Measurements from ENCODE around the gene OOSP4B. TPM values are rescaled to one million over a fixed set of nuclear protein-coding genes. Genes with fewer than 3 reads are reported as not detected.
"Not testable (repeated sequence)": the region's sequence is repeated elsewhere in the genome, so short reads cannot be mapped to it uniquely, and the experiment has no call there.

The OOSP4B gene
- total RNA-seq, 1 donor from 2014 or later = not detected

- Mint-ChIP-seq H3K27ac (ENCODE audit: unreplicated experiment) (no peak overlapping the region), H3K36me3 (ENCODE audit: low read depth, unreplicated experiment) (no peaks in the 10 kb centered on the region), H3K9me3 (ENCODE audit: unreplicated experiment) (no peaks in the 10 kb centered on the region), H3K4me1 (ENCODE audit: unreplicated experiment) (no peaks in the 10 kb centered on the region), H3K27me3 (ENCODE audit: unreplicated experiment) (no peaks in the 10 kb centered on the region), H3K4me3 (ENCODE audit: unreplicated experiment) (no peak overlapping the region)
- TF ChIP-seq CTCF (IDR thresholded peaks at IDR 0.05; ENCODE audit: unreplicated experiment) = no peak
- no peak for DNase-seq (ENCODE audit: low spot score)
Measured at GRCh38 chr11:60029015-60029632, 12.1 kb downstream of the OOSP4B start.

GRCh38 chr11:60040109-60040508, 23.1 kb downstream of the OOSP4B start, which contains the start of gene OOSP2:
TSS of gene OOSP2 (plus strand) at chr11:60040409. CDS start at chr11:60040460, 51 bp downstream.
- H3K27me3 Mint-ChIP-seq (ENCODE audit: unreplicated experiment) = no peaks in the 10 kb centered on the region
- no peaks in the 10 kb centered on the region for H3K4me1 Mint-ChIP-seq (ENCODE audit: unreplicated experiment)
- H3K9me3 Mint-ChIP-seq (ENCODE audit: unreplicated experiment) = no peaks in the 10 kb centered on the region
- no peak within 1 kb of the TSS for H3K27ac Mint-ChIP-seq (ENCODE audit: unreplicated experiment)
- no peak for DNase-seq (ENCODE audit: low spot score)
- H3K4me3 Mint-ChIP-seq (ENCODE audit: unreplicated experiment) = no peak within 1 kb of the TSS
- TF ChIP-seq CTCF (IDR thresholded peaks at IDR 0.05; ENCODE audit: unreplicated experiment) = no peak
- no peaks in the 10 kb centered on the region for H3K36me3 Mint-ChIP-seq (ENCODE audit: low read depth, unreplicated experiment)

GRCh38 chr11:60050422-60050821, 33.4 kb downstream of the OOSP4B start:
- H3K27me3 Mint-ChIP-seq (ENCODE audit: unreplicated experiment); H3K4me1 Mint-ChIP-seq (ENCODE audit: unreplicated experiment); H3K27ac Mint-ChIP-seq (ENCODE audit: unreplicated experiment); H3K4me3 Mint-ChIP-seq (ENCODE audit: unreplicated experiment); DNase-seq (ENCODE audit: low spot score); H3K9me3 Mint-ChIP-seq (ENCODE audit: unreplicated experiment); H3K36me3 Mint-ChIP-seq (ENCODE audit: low read depth, unreplicated experiment): not testable (repeated sequence)

GRCh38 chr11:60050839-60051238, 33.9 kb downstream of the OOSP4B start:
- H3K9me3 Mint-ChIP-seq (ENCODE audit: unreplicated experiment); H3K4me1 Mint-ChIP-seq (ENCODE audit: unreplicated experiment); DNase-seq (ENCODE audit: low spot score); H3K27me3 Mint-ChIP-seq (ENCODE audit: unreplicated experiment); H3K36me3 Mint-ChIP-seq (ENCODE audit: low read depth, unreplicated experiment); H3K4me3 Mint-ChIP-seq (ENCODE audit: unreplicated experiment); H3K27ac Mint-ChIP-seq (ENCODE audit: unreplicated experiment): not testable (repeated sequence)

GRCh38 chr11:60056349-60056969, 39.5 kb downstream of the OOSP4B start, which contains the start of gene MS4A3:
TSS of gene MS4A3 (plus strand) at chr11:60056665. CDS start at chr11:60061161, 4,496 bp downstream.
- no peak for DNase-seq (ENCODE audit: low spot score)

More at GRCh38 chr11:60056349-60056969, 39.5 kb downstream of the OOSP4B start, which contains the start of gene MS4A3:
- peaks cover 19% of the 10 kb centered on the region for H3K4me1 Mint-ChIP-seq (ENCODE audit: unreplicated experiment)
- H3K4me3 Mint-ChIP-seq (ENCODE audit: unreplicated experiment) = no peak within 1 kb of the TSS
- H3K9me3 Mint-ChIP-seq (ENCODE audit: unreplicated experiment) = no peaks in the 10 kb centered on the region
- peak within 1 kb of the TSS; percentile 61 for H3K27ac Mint-ChIP-seq (ENCODE audit: unreplicated experiment)
- no peaks in the 10 kb centered on the region for H3K27me3 Mint-ChIP-seq (ENCODE audit: unreplicated experiment)
- TF ChIP-seq CTCF (IDR thresholded peaks at IDR 0.05; ENCODE audit: unreplicated experiment) = no peak
- no peaks in the 10 kb centered on the region for H3K36me3 Mint-ChIP-seq (ENCODE audit: low read depth, unreplicated experiment)
